DOHH2 (cell line): ENCODE measurements around the gene LHFPL6.

Experiments
- H3F3A ChIP-seq: fragments of 200-600 bp; sonication (generic), shearing (Covaris generic); 2 replicates; pipeline ENCODE4 v1.6.0; 2016; ENCODE audit warnings: antibody characterized with exemption, mild to moderate bottlenecking; ENCODE audit not compliant: control insufficient read depth, insufficient read depth
- H3K27ac ChIP-seq: fragments of 200-600 bp; sonication (generic); 2 replicates; pipeline ENCODE4 v1.5.1; 2014; ENCODE audit warnings: low read depth, mild to moderate bottlenecking, low read length, moderate library complexity
- H3K27me3 ChIP-seq: fragments of 200-600 bp; sonication (generic); 2 replicates; pipeline ENCODE4 v1.6.1; 2014; ENCODE audit warnings: mild to moderate bottlenecking, low read length, mixed read lengths; ENCODE audit not compliant: control insufficient read depth
- H3K36me3 ChIP-seq: fragments of 200-600 bp; sonication (generic); 2 replicates; pipeline ENCODE4 v1.6.1; 2014; ENCODE audit warnings: mild to moderate bottlenecking, low read length, moderate library complexity, mixed read lengths; ENCODE audit not compliant: control insufficient read depth
- H3K4me1 ChIP-seq: fragments of 200-600 bp; sonication (generic); 2 replicates; pipeline ENCODE4 v1.6.1; 2014; ENCODE audit warnings: mild to moderate bottlenecking, low read length, mixed read lengths; ENCODE audit not compliant: control insufficient read depth
- H3K4me2 ChIP-seq: fragments of 200-600 bp; sonication (generic); 2 replicates; pipeline ENCODE4 v1.6.0; 2014; ENCODE audit warnings: mild to moderate bottlenecking, low read length, moderate library complexity
- H3K4me3 ChIP-seq: fragments of 200-600 bp; sonication (generic); 2 replicates; pipeline ENCODE4 v1.5.1; 2014; ENCODE audit warnings: mild to moderate bottlenecking, low read length, mixed read lengths
- H3K79me2 ChIP-seq: fragments of 200-600 bp; sonication (generic); 2 replicates; pipeline ENCODE4 v1.6.1; 2014; ENCODE audit warnings: mild to moderate bottlenecking, low read length, mixed read lengths; ENCODE audit not compliant: control insufficient read depth
- H3K9me2 ChIP-seq: fragments of 200-600 bp; sonication (generic); replicated peaks from 2 replicates; pipeline ENCODE4 v1.6.1; 2014; ENCODE audit warnings: mild to moderate bottlenecking, low read length, mixed read lengths; ENCODE audit not compliant: control insufficient read depth
- H3K9me3 ChIP-seq: fragments of 200-600 bp; sonication (generic); 2 replicates; pipeline ENCODE4 v1.6.1; 2014; ENCODE audit warnings: antibody characterized with exemption, low read length, mixed read lengths; ENCODE audit not compliant: control insufficient read depth, insufficient read depth
- H4K20me1 ChIP-seq: fragments of 200-600 bp; sonication (generic); 2 replicates; pipeline ENCODE4 v1.6.0; 2014; ENCODE audit warnings: low read depth, mild to moderate bottlenecking, antibody characterized with exemption, low read length, moderate library complexity; ENCODE audit not compliant: control insufficient read depth, insufficient read depth
- CTCF ChIP-seq: fragments of 200-600 bp; sonication (generic); IDR thresholded peaks from one replicate; pipeline ENCODE4 v1.5.1; 2014; ENCODE audit warnings: antibody characterized with exemption, mild to moderate bottlenecking, low read depth, low read length; ENCODE audit not compliant: poor library complexity, severe bottlenecking
- EZH2phosphoT487 ChIP-seq: fragments of 200-600 bp; sonication (generic); IDR thresholded peaks from 2 replicates; pipeline ENCODE4 v1.6.1; 2017; ENCODE audit warnings: borderline replicate concordance, mild to moderate bottlenecking, antibody characterized with exemption, low read length, moderate library complexity, mixed read lengths

LHFPL6 gene

GRCh38 chr13:39602614-39603366 lies at the start of gene LHFPL6:
Gene LHFPL6 (minus strand): TSS chr13:39603193.
- H3K36me3 ChIP-seq, result peaks cover 24% of the 10 kb centered on the region
- H3K27me3 ChIP-seq, result no peaks in the 10 kb centered on the region
- peak within 1 kb of the TSS; percentile 87 for H3K4me3 ChIP-seq
- TF ChIP-seq EZH2phosphoT487 (no peak), CTCF (peak; percentile 75)
- H3K4me1 ChIP-seq, result peaks cover 45% of the 10 kb centered on the region
- no peaks in the 10 kb centered on the region for H3K9me2 ChIP-seq
- H3F3A ChIP-seq, result peaks cover 12% of the 10 kb centered on the region
- H3K79me2 ChIP-seq, result peaks cover 50% of the 10 kb centered on the region
- H3K4me2 ChIP-seq, result peak within 1 kb of the TSS; percentile 61
- no peaks in the 10 kb centered on the region for H4K20me1 ChIP-seq
- H3K27ac ChIP-seq, result peak within 1 kb of the TSS; percentile 42
- no peaks in the 10 kb centered on the region for H3K9me3 ChIP-seq

- Histone ChIP-seq H3K9me3 (no peaks in the 10 kb centered on the region), H3K4me3 (no peak overlapping the region), H3K36me3 (no peaks in the 10 kb centered on the region), H3F3A (no peaks in the 10 kb centered on the region), H3K4me1 (no peaks in the 10 kb centered on the region), H3K79me2 (no peaks in the 10 kb centered on the region), H3K27ac (no peak overlapping the region), H3K9me2 (no peaks in the 10 kb centered on the region), H4K20me1 (no peaks in the 10 kb centered on the region), H3K4me2 (no peak overlapping the region), H3K27me3 (no peaks in the 10 kb centered on the region)
- TF ChIP-seq EZH2phosphoT487 (no peak), CTCF (no peak)
Measured at GRCh38 chr13:39646122-39646521, 43.1 kb upstream of the LHFPL6 start.

GRCh38 chr13:39641645-39642044 lies 38.7 kb upstream of the LHFPL6 start:
- H3K36me3 ChIP-seq, result no peaks in the 10 kb centered on the region

More at GRCh38 chr13:39641645-39642044, 38.7 kb upstream of the LHFPL6 start:
- Histone ChIP-seq H3K4me2 (no peak overlapping the region), H4K20me1 (no peaks in the 10 kb centered on the region), H3K79me2 (no peaks in the 10 kb centered on the region), H3F3A (no peaks in the 10 kb centered on the region), H3K9me2 (no peaks in the 10 kb centered on the region), H3K4me3 (no peak overlapping the region), H3K4me1 (no peaks in the 10 kb centered on the region), H3K27ac (no peak overlapping the region), H3K9me3 (no peaks in the 10 kb centered on the region), H3K27me3 (no peaks in the 10 kb centered on the region; the same call in 1 of the 2 replicates)
- TF ChIP-seq EZH2phosphoT487 (no peak), CTCF (no peak)
